Measurements from ENCODE around the gene ARHGAP19.

DNA sequence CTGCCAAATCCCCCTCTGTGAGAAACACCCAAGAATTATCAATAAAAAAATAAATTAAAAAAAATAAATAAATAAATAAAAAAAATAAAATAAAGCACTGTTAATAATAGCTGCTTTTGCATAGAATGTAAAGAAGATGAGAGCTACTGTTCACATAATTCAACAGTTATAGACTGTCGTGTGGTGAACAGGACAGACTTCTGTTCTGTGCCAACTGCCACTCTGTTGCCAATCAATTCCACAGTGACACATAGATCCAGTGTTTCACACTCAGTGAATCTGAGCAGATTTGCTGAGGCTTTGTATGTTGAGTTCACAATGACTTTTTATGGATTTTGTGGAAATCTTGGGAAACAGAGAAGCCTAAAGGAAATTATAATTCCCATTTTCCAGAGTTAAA lies 14.9 kb downstream of the ARHGAP19 start:
- no peak for TF ChIP-seq POLR2AphosphoS5 (IDR thresholded peaks at IDR 0.05; ENCODE audit: borderline replicate concordance, low read depth, low read length)
- TF ChIP-seq EZH2 (IDR thresholded peaks at IDR 0.05): no peak
